ENCODE measurements around the gene IL1RAP. TPM values are rescaled to one million over a fixed set of nuclear protein-coding genes. Genes with fewer than 3 reads are reported as not detected.

IL1RAP gene
- total RNA-seq, 1 donor from 2014 or later: 10.8 TPM

- TF ChIP-seq CTCF (IDR thresholded peaks at IDR 0.05; ENCODE audit: insufficient read depth, low read length, poor library complexity, severe bottlenecking): no peak
Measured at GRCh38 chr3:190538288-190538687, 24.4 kb downstream of the IL1RAP start.

GRCh38 chr3:190539526-190539925 is 25.6 kb downstream of the IL1RAP start:
- no peaks in the 10 kb centered on the region for H3K27me3 ChIP-seq (ENCODE audit: control insufficient read depth, insufficient read depth, low read length)
- TF ChIP-seq CTCF (IDR thresholded peaks at IDR 0.05; ENCODE audit: insufficient read depth, low read length, poor library complexity, severe bottlenecking): no peak
- H3K4me3 ChIP-seq (ENCODE audit: low read depth, low read length): no peak overlapping the region
- no peaks in the 10 kb centered on the region for H3K36me3 ChIP-seq (ENCODE audit: control insufficient read depth, insufficient read depth, low read length)
- no peak for DNase-seq (ENCODE audit: low read depth)

More at GRCh38 chr3:190538288-190538687, 24.4 kb downstream of the IL1RAP start:
- Histone ChIP-seq H3K4me3 (ENCODE audit: low read depth, low read length) (no peak overlapping the region), H3K36me3 (ENCODE audit: control insufficient read depth, insufficient read depth, low read length) (no peaks in the 10 kb centered on the region), H3K27me3 (ENCODE audit: control insufficient read depth, insufficient read depth, low read length) (no peaks in the 10 kb centered on the region)
- DNase-seq (ENCODE audit: low read depth): no peak

GRCh38 chr3:190541008-190541407 is 27.1 kb downstream of the IL1RAP start:
- H3K36me3 ChIP-seq (ENCODE audit: control insufficient read depth, insufficient read depth, low read length): no peaks in the 10 kb centered on the region
- no peak overlapping the region for H3K4me3 ChIP-seq (ENCODE audit: low read depth, low read length)
- H3K27me3 ChIP-seq (ENCODE audit: control insufficient read depth, insufficient read depth, low read length): no peaks in the 10 kb centered on the region
- TF ChIP-seq CTCF (IDR thresholded peaks at IDR 0.05; ENCODE audit: insufficient read depth, low read length, poor library complexity, severe bottlenecking): no peak
- DNase-seq (ENCODE audit: low read depth): no peak

GRCh38 chr3:190541560-190541959 is 27.7 kb downstream of the IL1RAP start:
- H3K36me3 ChIP-seq (ENCODE audit: control insufficient read depth, insufficient read depth, low read length): no peaks in the 10 kb centered on the region
- DNase-seq (ENCODE audit: low read depth): no peak
- H3K4me3 ChIP-seq (ENCODE audit: low read depth, low read length): no peak overlapping the region
- H3K27me3 ChIP-seq (ENCODE audit: control insufficient read depth, insufficient read depth, low read length): no peaks in the 10 kb centered on the region
- no peak for TF ChIP-seq CTCF (IDR thresholded peaks at IDR 0.05; ENCODE audit: insufficient read depth, low read length, poor library complexity, severe bottlenecking)

- Histone ChIP-seq H3K4me3 (ENCODE audit: low read depth, low read length) (no peak overlapping the region), H3K27me3 (ENCODE audit: control insufficient read depth, insufficient read depth, low read length) (no peaks in the 10 kb centered on the region), H3K36me3 (ENCODE audit: control insufficient read depth, insufficient read depth, low read length) (no peaks in the 10 kb centered on the region)
- no peak for TF ChIP-seq CTCF (IDR thresholded peaks at IDR 0.05; ENCODE audit: insufficient read depth, low read length, poor library complexity, severe bottlenecking)
- DNase-seq (ENCODE audit: low read depth): no peak
Measured at GRCh38 chr3:190542846-190543245, 29.0 kb downstream of the IL1RAP start.

- no peak overlapping the region for H3K4me3 ChIP-seq (ENCODE audit: low read depth, low read length)
- no peaks in the 10 kb centered on the region for H3K27me3 ChIP-seq (ENCODE audit: control insufficient read depth, insufficient read depth, low read length)
- DNase-seq (ENCODE audit: low read depth): no peak
- no peaks in the 10 kb centered on the region for H3K36me3 ChIP-seq (ENCODE audit: control insufficient read depth, insufficient read depth, low read length)
- TF ChIP-seq CTCF (IDR thresholded peaks at IDR 0.05; ENCODE audit: insufficient read depth, low read length, poor library complexity, severe bottlenecking): no peak
Measured at GRCh38 chr3:190543671-190544070, 29.8 kb downstream of the IL1RAP start.
